Hepatocyte (in vitro differentiated cells): ENCODE results near the gene WIPF3. TPM values are rescaled to one million over a fixed set of nuclear protein-coding genes. Genes with fewer than 3 reads are reported as not detected.

ENCODE experiments used
- DNase-seq: peaks from one replicate; pipeline ENCODE4 v3.0.0-alpha.2; 2016; ENCODE audit warnings: low spot score
- H2AFZ ChIP-seq: fragments of 200-600 bp; sonication (generic); 2 replicates; pipeline ENCODE4 v1.6.0; 2016; ENCODE audit warnings: antibody characterized with exemption, mild to moderate bottlenecking
- H3K27ac ChIP-seq: fragments of 200-600 bp; sonication (generic); 2 replicates; pipeline ENCODE4 v1.5.1; 2016; ENCODE audit warnings: mild to moderate bottlenecking
- H3K27me3 ChIP-seq: fragments of 200-600 bp; sonication (generic); 2 replicates; pipeline ENCODE4 v1.6.1; 2016
- H3K36me3 ChIP-seq: fragments of 200-600 bp; sonication (generic); replicated peaks from 2 replicates; pipeline ENCODE4 v1.5.1; 2016; ENCODE audit warnings: low read depth; ENCODE audit not compliant: insufficient read depth
- H3K4me1 ChIP-seq: fragments of 200-600 bp; sonication (generic); 2 replicates; pipeline ENCODE4 v1.5.1; 2016; ENCODE audit warnings: mild to moderate bottlenecking, moderate library complexity; ENCODE audit not compliant: insufficient read depth
- H3K4me2 ChIP-seq: fragments of 200-600 bp; sonication (generic); 2 replicates; pipeline ENCODE4 v1.6.0; 2016
- H3K4me3 ChIP-seq: fragments of 200-600 bp; sonication (generic); 2 replicates; pipeline ENCODE4 v1.5.1; 2016; ENCODE audit warnings: mild to moderate bottlenecking
- H3K79me2 ChIP-seq: fragments of 200-600 bp; sonication (generic); 2 replicates; pipeline ENCODE4 v1.6.0; 2017; ENCODE audit warnings: mild to moderate bottlenecking
- H3K9me2 ChIP-seq: fragments of 200-600 bp; sonication (generic); replicated peaks from 2 replicates; pipeline ENCODE4 v1.6.0; 2017; ENCODE audit warnings: mild to moderate bottlenecking; ENCODE audit not compliant: insufficient read depth
- H3K9me3 ChIP-seq: fragments of 200-600 bp; sonication (generic); 2 replicates; pipeline ENCODE4 v1.5.1; 2016; ENCODE audit warnings: low read depth, mild to moderate bottlenecking
- H4K20me1 ChIP-seq: fragments of 200-600 bp; sonication (generic); 2 replicates; pipeline ENCODE4 v1.6.0; 2016; ENCODE audit warnings: mild to moderate bottlenecking; ENCODE audit not compliant: insufficient read depth, poor library complexity, severe bottlenecking
- EZH2 ChIP-seq: fragments of 200-600 bp; sonication (generic); IDR thresholded peaks from 2 replicates; pipeline ENCODE4 v1.6.1; 2016; ENCODE audit warnings: antibody characterized with exemption, mild to moderate bottlenecking, borderline replicate concordance
- EZH2phosphoT487 ChIP-seq: fragments of 200-600 bp; sonication (generic); IDR thresholded peaks from one replicate; pipeline ENCODE4 v1.6.1; 2018; ENCODE audit warnings: antibody characterized with exemption, mild to moderate bottlenecking, low read depth, moderate library complexity; ENCODE audit not compliant: unreplicated experiment, severe bottlenecking
- WGBS: methylation state at CpG from one replicate; pipeline ENCODE4 v1.1.6; 2016; ENCODE audit warnings: low lambda C conversion rate; ENCODE audit errors: missing lambda C conversion rate; 5-methylcytosine and 5-hydroxymethylcytosine counted together
- polyA plus RNA-seq: library from polyadenylated mRNA; unstranded; fragments of >200 nt; fragmentation: Nextera tagmentation; extraction: Ambion mirVana; gene quantifications from 2 replicates; pipeline ENCODE4 v1.2.1, GENCODE V29; 2016
- total RNA-seq: library from RNA; depleted of rRNA; stranded (reverse); fragments of >200 nt; gene quantifications from 2 replicates; pipeline ENCODE4 v1.2.3, GENCODE V29; 2014
- TF ChIP-seq, protein P1 (sequence below): fragments of 200-600 bp; sonication (generic); IDR thresholded peaks from 2 replicates; pipeline ENCODE4 v1.5.1; 2016; ENCODE audit warnings: antibody characterized with exemption, mild to moderate bottlenecking; ENCODE audit not compliant: poor library complexity

Gene WIPF3
- total and polyA plus RNA-seq, 2 experiments from 2014 or later = 0.98 to 2.4 TPM

DNA sequence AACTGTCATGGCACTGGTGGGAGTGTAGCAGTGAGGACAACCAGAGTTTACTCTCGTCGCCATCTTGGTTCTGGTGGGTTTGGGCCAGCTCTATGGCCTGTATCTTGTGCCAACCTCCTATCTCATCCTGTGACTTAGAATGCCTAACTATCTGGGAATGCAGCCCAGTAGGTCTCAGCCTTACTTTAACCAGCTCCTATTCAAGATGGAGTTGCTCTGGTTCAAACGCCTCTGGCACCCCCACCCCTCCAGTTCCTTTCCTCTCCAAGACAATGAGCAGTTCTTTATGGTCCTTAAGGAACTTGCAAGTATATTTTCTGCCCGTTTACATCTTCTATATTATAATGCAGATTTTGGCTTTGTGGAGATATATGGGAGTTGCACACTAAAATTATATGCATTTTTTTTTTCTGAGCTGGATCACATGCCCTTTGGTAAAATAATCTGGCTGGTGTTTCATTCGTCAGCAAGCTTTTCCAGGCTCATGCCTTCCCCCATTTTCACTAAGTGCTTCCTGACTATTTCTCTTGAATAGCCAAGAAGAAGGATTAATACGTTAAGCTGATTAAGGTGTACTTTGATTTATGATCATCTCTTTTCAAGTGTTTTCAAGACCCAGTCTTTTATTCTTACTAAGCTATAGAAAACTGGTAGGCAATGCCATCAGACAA, 11.2 kb upstream of the WIPF3 start:
- no peak overlapping the region for H3K27ac ChIP-seq
- no peaks in the 10 kb centered on the region for H3K9me3 ChIP-seq
- no peak for DNase-seq
- H3K27me3 ChIP-seq = no peaks in the 10 kb centered on the region
- no peaks in the 10 kb centered on the region for H3K4me1 ChIP-seq
- TF ChIP-seq, protein P1, sequence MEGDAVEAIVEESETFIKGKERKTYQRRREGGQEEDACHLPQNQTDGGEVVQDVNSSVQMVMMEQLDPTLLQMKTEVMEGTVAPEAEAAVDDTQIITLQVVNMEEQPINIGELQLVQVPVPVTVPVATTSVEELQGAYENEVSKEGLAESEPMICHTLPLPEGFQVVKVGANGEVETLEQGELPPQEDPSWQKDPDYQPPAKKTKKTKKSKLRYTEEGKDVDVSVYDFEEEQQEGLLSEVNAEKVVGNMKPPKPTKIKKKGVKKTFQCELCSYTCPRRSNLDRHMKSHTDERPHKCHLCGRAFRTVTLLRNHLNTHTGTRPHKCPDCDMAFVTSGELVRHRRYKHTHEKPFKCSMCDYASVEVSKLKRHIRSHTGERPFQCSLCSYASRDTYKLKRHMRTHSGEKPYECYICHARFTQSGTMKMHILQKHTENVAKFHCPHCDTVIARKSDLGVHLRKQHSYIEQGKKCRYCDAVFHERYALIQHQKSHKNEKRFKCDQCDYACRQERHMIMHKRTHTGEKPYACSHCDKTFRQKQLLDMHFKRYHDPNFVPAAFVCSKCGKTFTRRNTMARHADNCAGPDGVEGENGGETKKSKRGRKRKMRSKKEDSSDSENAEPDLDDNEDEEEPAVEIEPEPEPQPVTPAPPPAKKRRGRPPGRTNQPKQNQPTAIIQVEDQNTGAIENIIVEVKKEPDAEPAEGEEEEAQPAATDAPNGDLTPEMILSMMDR = no peak
- TF ChIP-seq EZH2phosphoT487 (no peak), EZH2 (no peak)
- H4K20me1 ChIP-seq = no peaks in the 10 kb centered on the region
- H2AFZ ChIP-seq = no peak overlapping the region
- no peaks in the 10 kb centered on the region for H3K9me2 ChIP-seq
- WGBS = 83% methylated on average over 6 of the region's 6 CpGs
- H3K79me2 ChIP-seq = no peaks in the 10 kb centered on the region
- no peak overlapping the region for H3K4me2 ChIP-seq
- no peak overlapping the region for H3K4me3 ChIP-seq
- H3K36me3 ChIP-seq = no peaks in the 10 kb centered on the region

DNA sequence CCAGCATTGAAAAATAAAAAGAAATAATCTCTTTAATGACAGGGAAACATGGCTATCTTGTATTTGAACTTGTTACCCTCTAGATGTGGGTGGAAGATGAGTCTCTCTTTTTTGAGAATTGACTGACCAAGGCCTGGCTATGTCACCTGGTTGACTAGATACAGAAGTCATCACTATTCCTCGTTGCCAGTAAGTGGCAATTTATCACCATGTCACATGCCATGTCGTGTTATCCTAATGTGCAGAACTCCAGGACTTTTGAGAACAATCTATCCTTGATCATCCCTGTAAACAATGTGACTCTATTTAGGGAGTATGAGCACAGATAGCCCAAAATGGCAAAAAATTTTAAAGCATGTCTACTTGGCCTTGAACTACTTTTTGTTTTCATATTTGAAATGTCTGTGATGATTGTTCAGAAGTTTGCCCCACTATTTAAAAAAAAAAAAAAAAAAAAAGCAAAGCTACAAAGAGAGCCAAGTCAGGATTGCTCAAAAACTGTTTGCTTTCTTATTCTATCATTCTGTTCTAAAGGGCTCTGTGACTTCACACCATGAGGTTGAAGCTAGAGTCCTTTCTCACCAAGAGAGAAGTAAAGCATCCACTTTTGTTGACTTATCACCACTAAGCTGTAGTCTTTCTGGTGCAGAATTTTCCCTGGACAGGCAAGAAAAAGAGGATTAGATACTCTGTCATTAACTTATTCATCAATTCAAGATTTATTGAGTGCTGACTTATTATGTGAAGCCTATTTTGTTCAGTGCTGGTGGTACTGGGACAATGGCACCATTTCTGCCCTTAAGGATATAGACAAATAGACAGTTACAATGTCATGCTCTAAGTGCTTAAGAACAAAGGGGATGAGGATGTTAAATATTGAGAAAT, 10.4 kb upstream of the WIPF3 start:
- Histone ChIP-seq H3K36me3 (no peaks in the 10 kb centered on the region), H3K27me3 (no peaks in the 10 kb centered on the region), H3K79me2 (no peaks in the 10 kb centered on the region), H4K20me1 (no peaks in the 10 kb centered on the region), H2AFZ (no peak overlapping the region), H3K9me2 (no peaks in the 10 kb centered on the region), H3K4me3 (no peak overlapping the region), H3K9me3 (no peaks in the 10 kb centered on the region), H3K4me1 (no peaks in the 10 kb centered on the region), H3K27ac (no peak overlapping the region), H3K4me2 (no peak overlapping the region)
- no peak for DNase-seq
- TF ChIP-seq, protein P1 = no peak
- WGBS = 65% methylated on average over 2 of the region's 2 CpGs

DNA sequence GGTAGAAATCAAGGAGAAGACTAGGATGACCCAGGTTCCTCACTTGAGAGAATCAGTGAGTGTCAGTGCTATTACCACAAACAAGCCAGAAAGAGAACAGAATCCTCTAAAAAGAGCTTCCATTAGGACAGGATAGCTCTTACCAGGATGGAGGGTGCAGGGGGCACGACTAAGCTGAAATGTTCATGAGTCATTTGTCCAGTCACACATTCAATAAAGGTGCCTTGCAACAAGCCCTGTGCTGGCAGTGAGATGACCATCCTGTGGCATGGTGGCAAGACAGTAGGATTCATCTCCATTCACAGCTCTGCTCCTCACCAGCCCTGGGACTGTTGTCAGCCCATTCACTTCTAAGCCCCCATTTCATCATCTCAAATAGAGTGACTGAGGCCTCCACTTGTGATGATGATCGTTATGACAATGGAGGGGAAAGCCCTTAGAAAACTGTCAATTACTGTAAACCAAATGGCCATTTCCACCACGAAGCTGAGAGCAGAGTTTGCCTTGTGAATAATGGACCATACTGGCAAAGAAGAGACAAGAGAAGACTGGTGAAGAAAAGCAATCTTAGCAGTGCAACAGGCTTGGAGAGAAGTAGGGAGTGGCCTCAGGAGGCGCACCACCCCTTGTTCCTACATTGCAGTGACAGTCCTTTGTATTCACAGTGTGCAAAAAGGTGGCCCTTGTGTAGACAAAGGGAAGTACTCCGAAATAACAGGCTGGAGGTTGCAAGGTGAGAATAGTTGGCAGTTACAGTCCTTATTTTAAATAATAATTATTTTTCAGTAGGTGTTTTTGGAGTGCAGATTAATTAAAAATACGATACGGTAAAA, 9.0 kb upstream of the WIPF3 start:
- Histone ChIP-seq H3K9me3 (no peaks in the 10 kb centered on the region), H3K27ac (no peak overlapping the region), H3K4me2 (no peak overlapping the region), H3K9me2 (no peaks in the 10 kb centered on the region), H3K36me3 (no peaks in the 10 kb centered on the region), H3K79me2 (no peaks in the 10 kb centered on the region), H3K4me3 (no peak overlapping the region), H4K20me1 (no peaks in the 10 kb centered on the region), H3K27me3 (peaks cover 2% of the 10 kb centered on the region), H2AFZ (no peak overlapping the region), H3K4me1 (no peaks in the 10 kb centered on the region)
- TF ChIP-seq, protein P1 = no peak
- DNase-seq = no peak
- WGBS = 85% methylated on average over 7 of the region's 7 CpGs
